B cell (primary cell): Measurements from ENCODE around the gene PLK3. TPM values are rescaled to one million over a fixed set of nuclear protein-coding genes. Genes with fewer than 3 reads are reported as not detected.

ENCODE experiments used
- ATAC-seq: fragments of 200-7000 bp; cut with Tn5 transposase; one replicate; pipeline ENCODE4 v1.10.0; 2021; ENCODE audit warnings: low read depth, mild to moderate bottlenecking, moderate number of reproducible peaks, moderate library complexity
- CTCF ChIA-PET: fragments of 350-600 bp; sonication (Branson Sonifier 250); formaldehyde crosslinking; loops from one replicate; lab custom pipeline; 2021; ENCODE audit warnings: antibody characterized with exemption, inconsistent platforms; lab: Charles Lee
- POLR2A ChIA-PET: fragments of 350-600 bp; sonication (Branson Sonifier 250); formaldehyde crosslinking; loops from one replicate; lab custom pipeline; 2021; ENCODE audit warnings: antibody characterized with exemption; lab: Charles Lee
- DNase-seq: peaks from one replicate; pipeline ENCODE4 v3.0.0; 2013
- H2AFZ ChIP-seq: 2 replicates; pipeline ENCODE4 v1.6.1; 2012; ENCODE audit warnings: mild to moderate bottlenecking, low read depth, low read length; ENCODE audit not compliant: insufficient read depth, poor library complexity, severe bottlenecking
- H3K27ac ChIP-seq, 2 donors: 1 replicate in 1 of 2; 2 replicates in 1 of 2; pipeline ENCODE4 v1.5.1; 2012 to 2013; ENCODE audit warnings: low read length in 2 of 2, mild to moderate bottlenecking in 2 of 2, moderate library complexity in 1 of 2
- H3K27me3 ChIP-seq, 4 experiments: fragments of 200-600 bp in 1 of 4; sonication (generic) in 1 of 4; replicated peaks in 1 of 4; 1 replicate in 2 of 4; 2 replicates in 2 of 4; pipeline versions ENCODE4 v1.6.1 to v1.7.0; 2013 to 2016; ENCODE audit warnings: low read length in 3 of 4, mild to moderate bottlenecking in 2 of 4, mixed read lengths in 1 of 4, moderate library complexity in 1 of 4; ENCODE audit not compliant: insufficient read depth in 4 of 4, control insufficient read depth in 3 of 4; ENCODE audit errors: control extremely low read depth in 1 of 4
- H3K36me3 ChIP-seq, 2 experiments: replicated peaks in 1 of 2; 1 replicate in 1 of 2; 2 replicates in 1 of 2; pipeline versions ENCODE4 v1.6.1 to v1.7.1; 2013; ENCODE audit warnings: low read length in 1 of 2; ENCODE audit not compliant: insufficient read depth in 2 of 2, control insufficient read depth in 1 of 2; ENCODE audit errors: control extremely low read depth in 1 of 2, extremely low read depth in 1 of 2
- H3K4me1 ChIP-seq, 2 donors: fragments of 200-600 bp in 1 of 2; sonication (generic) in 1 of 2; 1 replicate in 1 of 2; 2 replicates in 1 of 2; pipeline versions ENCODE4 v1.5.1 to v1.6.1; 2013 to 2017; ENCODE audit warnings: low read length in 2 of 2; ENCODE audit not compliant: control insufficient read depth in 2 of 2, insufficient read depth in 2 of 2
- H3K4me2 ChIP-seq: replicated peaks from 2 replicates; pipeline ENCODE3; 2012; ENCODE audit warnings: mild to moderate bottlenecking, low read depth, low read length; ENCODE audit not compliant: poor library complexity, severe bottlenecking
- H3K4me3 ChIP-seq, 5 experiments: fragments of 200-600 bp in 1 of 5; sonication (generic) in 1 of 5; 1 replicate in 3 of 5; 2 replicates in 2 of 5; pipeline versions ENCODE4 v1.5.1 to v1.7.0; 2011 to 2016; ENCODE audit warnings: low read length in 4 of 5, mild to moderate bottlenecking in 4 of 5, low read depth in 2 of 5, control low read depth in 1 of 5, moderate library complexity in 1 of 5; ENCODE audit not compliant: insufficient read depth in 1 of 5; ENCODE audit errors: control extremely low read depth in 1 of 5, extremely low read depth in 1 of 5
- H3K79me2 ChIP-seq: fragments of 200-600 bp; sonication (generic); one replicate; pipeline ENCODE4 v1.6.0; 2016; ENCODE audit warnings: low read length; ENCODE audit not compliant: control insufficient read depth, insufficient read depth
- H3K9ac ChIP-seq: fragments of 200-600 bp; sonication (generic); 2 replicates; pipeline ENCODE4 v1.6.1; 2017; ENCODE audit warnings: mild to moderate bottlenecking, low read length, moderate library complexity
- H3K9me3 ChIP-seq, 3 donors: one replicate each; pipeline versions ENCODE4 v1.6.1 to v1.7.1; 2013; ENCODE audit warnings: low read length in 2 of 3; ENCODE audit not compliant: control insufficient read depth in 2 of 3, insufficient read depth in 1 of 3; ENCODE audit errors: control extremely low read depth in 1 of 3
- H4K20me1 ChIP-seq: 2 replicates; pipeline ENCODE4 v1.6.0; 2012; ENCODE audit warnings: mild to moderate bottlenecking, low read length; ENCODE audit not compliant: insufficient read depth, control insufficient read depth, poor library complexity, severe bottlenecking
- H3K27ac Mint-ChIP-seq: one replicate; pipeline ENCODE4 v1.8.0; 2021; ENCODE audit warnings: mixed read lengths
- H3K27me3 Mint-ChIP-seq: one replicate; pipeline ENCODE4 v1.8.0; 2021; ENCODE audit warnings: mixed read lengths
- H3K4me1 Mint-ChIP-seq: one replicate; pipeline ENCODE4 v1.8.0; 2021; ENCODE audit warnings: mixed read lengths
- H3K4me3 Mint-ChIP-seq: one replicate; pipeline ENCODE4 v1.8.0; 2021; ENCODE audit warnings: mixed read lengths
- H3K9me3 Mint-ChIP-seq: one replicate; pipeline ENCODE4 v1.8.0; 2022; ENCODE audit warnings: mixed read lengths; ENCODE audit not compliant: insufficient read depth
- CTCF ChIP-seq: fragments of 200-600 bp; IDR thresholded peaks from one replicate; pipeline ENCODE4 v1.8.0; 2022; ENCODE audit warnings: antibody characterized with exemption, mild to moderate bottlenecking
- EZH2 ChIP-seq: IDR thresholded peaks from 2 replicates; pipeline ENCODE4 v1.6.1; 2012; ENCODE audit warnings: borderline replicate concordance, low read depth, mild to moderate bottlenecking, moderate library complexity, low read length; ENCODE audit not compliant: insufficient read depth, poor library complexity, severe bottlenecking
- WGBS: methylation state at CpG from one replicate; pipeline ENCODE4 v1.1.5; 2013; ENCODE audit warnings: missing lambda C conversion rate; ENCODE audit not compliant: insufficient coverage; 5-methylcytosine and 5-hydroxymethylcytosine counted together
- intact Hi-C: fragments of 100-400 bp; cut with micrococcal nuclease; formaldehyde crosslinking; loops from one replicate; pipeline ENCODE4 v1.10.0; 2022
- polyA plus RNA-seq: library from polyadenylated mRNA; depleted of rRNA; stranded (reverse); fragments of >200 nt; gene quantifications from 2 replicates; pipeline ENCODE4 v1.2.3, GENCODE V29; 2012
- total RNA-seq, 2 donors: library from RNA; stranded (reverse); fragments of 120-200 nt in 1 of 2; gene quantifications; 1 replicate in 1 of 2; 2 replicates in 1 of 2; pipeline versions ENCODE4 v1.2.3 to v1.2.4, GENCODE V29; 2013 to 2022

Gene PLK3
- total and polyA plus RNA-seq, 2 donors (not counting 1 experiment from before 2014, with no cell fraction given): 35.9 to 93.5 TPM

- peak within 1 kb of the TSS; percentile 99 for H3K27ac Mint-ChIP-seq
- Histone ChIP-seq H3K4me1 (peaks cover 50 to 66% of the 10 kb centered on the region in 2 donors), H3K4me2 (peak within 1 kb of the TSS; percentile 68), H3K27me3 (no peaks in the 10 kb centered on the region), H3K9ac (peak within 1 kb of the TSS; percentile 7), H3K79me2 (peaks cover 5% of the 10 kb centered on the region), H3K9me3 (peaks cover 0 to 3% (median 0%) of the 10 kb centered on the region in 3 donors), H2AFZ (peak within 1 kb of the TSS; percentile 30), H3K27ac (peak within 1 kb of the TSS; percentile 91 to 95), H3K4me3 (peak within 1 kb of the TSS in 1 of 5 experiments; percentile 10), H4K20me1 (no peaks in the 10 kb centered on the region), H3K36me3 (peaks cover 0 to 21% of the 10 kb centered on the region in 2 experiments)
- 94% methylated on average over 5 of the region's 7 CpGs for WGBS
- CTCF ChIA-PET: interaction anchor here (1.1 to 2.1 kb wide), 3 partner anchors 13 to 78 kb away, joined by 3 to 7 read pairs (median 6); no protein-coding TSS in a partner anchor
- H3K4me3 Mint-ChIP-seq: peak within 1 kb of the TSS; percentile 66
- POLR2A ChIA-PET: interaction anchor here (3.1 to 4.3 kb wide), 2 partner anchors 13 to 85 kb away, joined by 21 to 59 read pairs; no protein-coding TSS in a partner anchor
- TF ChIP-seq CTCF (no peak), EZH2 (no peak)
- no peaks in the 10 kb centered on the region for H3K9me3 Mint-ChIP-seq
- no peaks in the 10 kb centered on the region for H3K27me3 Mint-ChIP-seq
- H3K4me1 Mint-ChIP-seq: peaks cover 67% of the 10 kb centered on the region
- no peak for DNase-seq
- intact Hi-C loops: no loop called here
- ATAC-seq: no peak
Observed at GRCh38 chr1:44806704-44807363, 6.7 kb downstream of the PLK3 start, which contains the start of gene DYNLT4. Gene DYNLT4, minus strand, starts transcription at chr1:44807351. Its CDS starts 683 bp downstream, at chr1:44806668.
